ENCODE results near the gene GDF15.

The GDF15 gene

DNA sequence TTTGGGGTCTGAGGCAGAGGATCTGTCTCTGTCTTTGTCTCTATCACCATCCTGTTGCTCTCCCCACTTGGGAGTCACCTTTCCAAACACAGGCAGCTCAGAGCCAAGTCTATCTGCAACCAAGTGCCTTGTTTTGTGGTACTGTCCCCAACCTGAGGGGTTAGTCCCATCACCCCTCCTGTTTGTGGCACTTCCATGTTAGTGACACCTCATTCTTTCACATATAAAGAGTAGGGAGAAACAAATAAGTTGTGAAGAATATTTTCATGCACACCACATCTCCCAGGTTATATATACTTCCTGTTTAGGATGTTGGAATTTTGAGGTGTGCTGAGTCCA is 3.7 kb downstream of the GDF15 start:
- peaks cover 42% of the 10 kb centered on the region for H3K27me3 ChIP-seq (ENCODE audit: control insufficient read depth, low read length)
- no peak for TF ChIP-seq CTCF (IDR thresholded peaks at IDR 0.05; ENCODE audit: low read depth, low read length, poor library complexity, severe bottlenecking)
- no peak for TF ChIP-seq EZH2phosphoT487 (IDR thresholded peaks at IDR 0.05; ENCODE audit: borderline replicate concordance, low read length)
- no peaks in the 10 kb centered on the region for H3K79me2 ChIP-seq (ENCODE audit: control insufficient read depth, low read length)
- H3K4me1 ChIP-seq (ENCODE audit: control insufficient read depth, low read length) = peaks cover 44% of the 10 kb centered on the region
- no peak overlapping the region for H3K4me3 ChIP-seq (ENCODE audit: low read length)
- H3F3A ChIP-seq (ENCODE audit: control insufficient read depth, insufficient read depth) = peaks cover 2% of the 10 kb centered on the region; the same call in 1 of the 2 replicates
- no peaks in the 10 kb centered on the region for H4K20me1 ChIP-seq (ENCODE audit: control insufficient read depth, insufficient read depth, low read depth, low read length)
- no peaks in the 10 kb centered on the region for H3K36me3 ChIP-seq (ENCODE audit: control insufficient read depth, low read length)
- H3K4me2 ChIP-seq (ENCODE audit: low read length) = no peak overlapping the region
- H3K27ac ChIP-seq (ENCODE audit: low read depth, low read length) = no peak overlapping the region
- no peaks in the 10 kb centered on the region for H3K9me2 ChIP-seq (replicated peaks; ENCODE audit: control insufficient read depth, low read length)
- H3K9me3 ChIP-seq (ENCODE audit: control insufficient read depth, insufficient read depth, low read length) = no peaks in the 10 kb centered on the region

- Histone ChIP-seq H3K4me3 (ENCODE audit: low read length) (no peak overlapping the region), H3K27me3 (ENCODE audit: control insufficient read depth, low read length) (peaks cover 41% of the 10 kb centered on the region), H4K20me1 (ENCODE audit: control insufficient read depth, insufficient read depth, low read depth, low read length) (no peaks in the 10 kb centered on the region), H3K9me3 (ENCODE audit: control insufficient read depth, insufficient read depth, low read length) (no peaks in the 10 kb centered on the region), H3K4me1 (ENCODE audit: control insufficient read depth, low read length) (peaks cover 44% of the 10 kb centered on the region), H3F3A (ENCODE audit: control insufficient read depth, insufficient read depth) (peaks cover 2% of the 10 kb centered on the region; the same call in 1 of the 2 replicates), H3K4me2 (ENCODE audit: low read length) (no peak overlapping the region), H3K9me2 (replicated peaks; ENCODE audit: control insufficient read depth, low read length) (no peaks in the 10 kb centered on the region), H3K79me2 (ENCODE audit: control insufficient read depth, low read length) (no peaks in the 10 kb centered on the region), H3K27ac (ENCODE audit: low read depth, low read length) (no peak overlapping the region), H3K36me3 (ENCODE audit: control insufficient read depth, low read length) (no peaks in the 10 kb centered on the region)
- TF ChIP-seq EZH2phosphoT487 (IDR thresholded peaks at IDR 0.05; ENCODE audit: borderline replicate concordance, low read length) (no peak), CTCF (IDR thresholded peaks at IDR 0.05; ENCODE audit: low read depth, low read length, poor library complexity, severe bottlenecking) (no peak)
These were observed 4.3 kb downstream of the GDF15 start for GRCh38 chr19:18390065-18390907.

DNA sequence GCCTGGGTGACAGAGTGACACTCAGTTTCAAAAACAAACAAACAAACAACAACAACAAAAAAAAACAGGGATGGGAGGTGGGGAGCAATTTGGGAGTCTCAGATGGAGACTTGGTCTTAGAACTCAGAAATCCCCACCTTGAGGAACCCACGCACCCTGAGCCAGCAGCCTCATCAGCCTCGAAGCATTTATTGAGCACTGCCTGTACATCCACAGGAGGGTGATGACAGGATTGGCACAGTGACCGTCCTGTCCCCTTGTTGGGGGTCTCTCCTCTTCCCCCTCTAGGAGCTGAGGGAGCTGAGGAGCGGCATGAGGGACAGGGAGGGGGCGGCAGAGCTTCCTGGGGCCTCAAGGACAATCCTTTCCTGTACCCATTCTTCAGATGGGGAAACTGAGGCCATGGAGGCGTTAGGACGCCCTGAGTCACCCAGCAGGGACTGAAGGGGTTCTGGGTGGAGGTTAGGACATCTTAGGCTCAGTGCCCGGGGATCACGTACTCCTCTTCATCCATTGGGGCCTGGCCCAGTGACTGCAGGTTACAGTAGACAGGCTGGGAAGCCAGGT is 5.6 kb downstream of the GDF15 start:
- Histone ChIP-seq H3K4me3 (ENCODE audit: low read length) (no peak overlapping the region), H3K27me3 (ENCODE audit: control insufficient read depth, low read length) (peaks cover 31% of the 10 kb centered on the region), H3K4me1 (ENCODE audit: control insufficient read depth, low read length) (peaks cover 42% of the 10 kb centered on the region), H4K20me1 (ENCODE audit: control insufficient read depth, insufficient read depth, low read depth, low read length) (no peaks in the 10 kb centered on the region), H3K27ac (ENCODE audit: low read depth, low read length) (no peak overlapping the region), H3K9me3 (ENCODE audit: control insufficient read depth, insufficient read depth, low read length) (no peaks in the 10 kb centered on the region), H3K9me2 (replicated peaks; ENCODE audit: control insufficient read depth, low read length) (no peaks in the 10 kb centered on the region), H3K4me2 (ENCODE audit: low read length) (no peak overlapping the region), H3K36me3 (ENCODE audit: control insufficient read depth, low read length) (no peaks in the 10 kb centered on the region), H3K79me2 (ENCODE audit: control insufficient read depth, low read length) (no peaks in the 10 kb centered on the region), H3F3A (ENCODE audit: control insufficient read depth, insufficient read depth) (peaks cover 2% of the 10 kb centered on the region; the same call in 1 of the 2 replicates)
- TF ChIP-seq CTCF (IDR thresholded peaks at IDR 0.05; ENCODE audit: low read depth, low read length, poor library complexity, severe bottlenecking) = no peak
- TF ChIP-seq EZH2phosphoT487 (IDR thresholded peaks at IDR 0.05; ENCODE audit: borderline replicate concordance, low read length) = no peak

Measured in DOHH2 (cell line).